Stimulated activated memory B cell treated with anti-CD40 and anti-IgM and Interleukin-4, amounts not matched to agents 10 μg/mL and 1 μg/mL and 100 μg/mL, for 72 hours (primary cell): Measurements from ENCODE around the gene SDK1.
A peak's percentile ranks its signal among the peaks of the same experiment; 100 is the strongest.

Experiments used
- ATAC-seq: fragments of 150-1000 bp; cut with Tn5 transposase; 2 replicates; pipeline ENCODE4 v1.10.0; 2021
- H3K27ac Mint-ChIP-seq: one replicate; pipeline ENCODE4 v1.8.0; 2022; ENCODE audit warnings: mild to moderate bottlenecking, mixed read lengths
- H3K27me3 Mint-ChIP-seq: one replicate; pipeline ENCODE4 v1.8.0; 2022; ENCODE audit warnings: mixed read lengths
- H3K36me3 Mint-ChIP-seq: one replicate; pipeline ENCODE4 v1.8.0; 2022; ENCODE audit warnings: mixed read lengths
- H3K4me1 Mint-ChIP-seq: one replicate; pipeline ENCODE4 v1.8.0; 2022; ENCODE audit warnings: mixed read lengths
- H3K4me3 Mint-ChIP-seq: one replicate; pipeline ENCODE4 v1.8.0; 2022; ENCODE audit warnings: mild to moderate bottlenecking, moderate library complexity, mixed read lengths
- H3K9me3 Mint-ChIP-seq: one replicate; pipeline ENCODE4 v1.8.0; 2022; ENCODE audit warnings: mixed read lengths

Gene SDK1

DNA sequence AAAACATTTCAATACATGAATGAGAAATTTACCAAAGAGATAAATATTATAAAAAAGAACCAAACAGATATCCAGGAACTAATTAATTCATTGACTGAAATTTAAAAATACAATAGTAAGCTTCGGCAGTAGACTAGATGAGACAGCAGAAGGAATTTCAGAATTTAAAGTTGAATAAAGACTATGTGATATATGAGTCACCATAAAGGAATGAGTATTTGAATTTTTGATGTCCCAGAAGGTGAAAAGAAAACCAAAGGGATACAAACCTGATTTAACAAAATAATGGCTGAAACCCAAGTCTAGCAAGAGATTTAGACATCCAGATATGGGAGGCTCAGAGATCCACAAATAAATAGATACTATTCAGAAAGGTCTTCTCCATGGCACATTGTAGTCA is 757.1 kb downstream of the SDK1 start:
- no peaks in the 10 kb centered on the region for H3K4me1 Mint-ChIP-seq
- peaks cover 16% of the 10 kb centered on the region for H3K9me3 Mint-ChIP-seq

DNA sequence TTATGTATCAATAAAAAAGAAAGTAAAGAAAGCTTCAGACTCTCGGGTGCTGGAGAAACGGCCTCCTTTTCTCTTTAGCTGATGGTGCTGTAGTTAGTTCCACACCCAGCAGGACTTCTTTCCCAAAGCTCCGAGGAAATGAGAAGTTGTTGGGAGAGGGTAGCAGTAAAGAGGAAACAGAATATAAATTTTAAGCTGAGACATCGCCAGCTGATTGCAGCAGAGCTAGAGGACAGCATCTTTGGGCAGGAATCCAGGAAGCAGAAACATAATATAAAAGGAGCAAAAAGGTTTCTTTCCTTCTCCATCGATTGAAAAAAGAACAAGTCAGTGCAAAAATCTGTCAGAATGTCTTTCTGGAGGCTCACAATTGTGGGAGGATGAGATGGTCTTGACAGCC is 764.1 kb downstream of the SDK1 start:
- peaks cover under 1% of the 10 kb centered on the region for H3K9me3 Mint-ChIP-seq
- no peak overlapping the region for H3K4me3 Mint-ChIP-seq
- no peak overlapping the region for H3K27ac Mint-ChIP-seq

More for the DNA sequence above, 757.1 kb downstream of the SDK1 start:
- no peak for ATAC-seq
- no peak overlapping the region for H3K27ac Mint-ChIP-seq
- H3K4me3 Mint-ChIP-seq, result no peak overlapping the region
- peaks cover 9% of the 10 kb centered on the region for H3K36me3 Mint-ChIP-seq
- H3K27me3 Mint-ChIP-seq, result peaks cover 66% of the 10 kb centered on the region

DNA sequence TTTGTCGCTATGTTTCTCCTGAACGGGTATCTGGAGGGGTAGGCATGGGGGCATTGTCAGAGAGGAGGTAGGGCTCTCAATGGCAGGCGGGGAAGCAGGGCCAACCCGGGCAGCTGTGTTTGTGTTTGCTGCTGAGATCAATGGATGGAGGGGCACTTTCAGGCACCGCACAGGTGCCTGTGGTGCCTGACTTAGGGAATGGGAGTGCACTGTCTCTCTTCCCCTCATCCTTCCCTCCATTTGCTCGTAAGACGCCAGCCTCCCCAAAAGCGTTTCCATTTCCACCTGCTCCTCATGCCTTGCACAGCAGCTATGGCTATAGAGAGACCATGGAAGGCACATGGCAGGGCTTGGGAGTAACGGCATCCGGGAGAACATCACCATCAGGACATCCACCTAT is 765.2 kb downstream of the SDK1 start:
- ATAC-seq, result no peak
- Mint-ChIP-seq H3K27me3 (peaks cover 12% of the 10 kb centered on the region), H3K4me1 (peaks cover 5% of the 10 kb centered on the region), H3K4me3 (no peak overlapping the region), H3K27ac (no peak overlapping the region), H3K9me3 (no peaks in the 10 kb centered on the region), H3K36me3 (no peaks in the 10 kb centered on the region)

More for the DNA sequence above, 764.1 kb downstream of the SDK1 start:
- no peak for ATAC-seq
- Mint-ChIP-seq H3K36me3 (no peaks in the 10 kb centered on the region), H3K27me3 (peaks cover 12% of the 10 kb centered on the region), H3K4me1 (peaks cover 5% of the 10 kb centered on the region)

GRCh38 chr7:4066626-4067475 is 765.8 kb downstream of the SDK1 start:
- no peak for ATAC-seq
- no peaks in the 10 kb centered on the region for H3K36me3 Mint-ChIP-seq
- no peak overlapping the region for H3K27ac Mint-ChIP-seq
- H3K9me3 Mint-ChIP-seq, result no peaks in the 10 kb centered on the region
- peaks cover 12% of the 10 kb centered on the region for H3K27me3 Mint-ChIP-seq
- peaks cover 5% of the 10 kb centered on the region for H3K4me1 Mint-ChIP-seq
- H3K4me3 Mint-ChIP-seq, result no peak overlapping the region

DNA sequence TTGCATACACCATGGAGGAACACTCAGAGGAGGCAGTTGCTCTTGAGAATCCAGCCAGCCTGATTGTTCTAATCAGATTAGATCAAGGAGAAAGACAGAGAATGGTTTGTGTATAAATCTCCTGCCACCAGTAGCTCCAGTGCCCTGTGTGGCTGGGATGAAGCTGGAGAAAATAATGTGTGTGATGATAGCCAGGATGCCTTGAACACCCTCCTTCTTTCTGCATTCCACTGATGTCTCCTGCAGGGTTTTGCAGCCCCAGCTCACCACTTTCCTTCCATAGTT is 766.4 kb downstream of the SDK1 start:
- Mint-ChIP-seq H3K4me1 (peaks cover 5% of the 10 kb centered on the region), H3K27me3 (peaks cover 12% of the 10 kb centered on the region), H3K9me3 (no peaks in the 10 kb centered on the region), H3K4me3 (no peak overlapping the region), H3K27ac (no peak overlapping the region), H3K36me3 (no peaks in the 10 kb centered on the region)
- ATAC-seq, result no peak

- Mint-ChIP-seq H3K36me3 (no peaks in the 10 kb centered on the region), H3K27ac (no peak overlapping the region), H3K4me3 (no peak overlapping the region), H3K9me3 (no peaks in the 10 kb centered on the region), H3K4me1 (peaks cover 5% of the 10 kb centered on the region), H3K27me3 (peaks cover 12% of the 10 kb centered on the region)
- peak; percentile 51 for ATAC-seq
Measured at GRCh38 chr7:4067874-4068273, 766.8 kb downstream of the SDK1 start.

DNA sequence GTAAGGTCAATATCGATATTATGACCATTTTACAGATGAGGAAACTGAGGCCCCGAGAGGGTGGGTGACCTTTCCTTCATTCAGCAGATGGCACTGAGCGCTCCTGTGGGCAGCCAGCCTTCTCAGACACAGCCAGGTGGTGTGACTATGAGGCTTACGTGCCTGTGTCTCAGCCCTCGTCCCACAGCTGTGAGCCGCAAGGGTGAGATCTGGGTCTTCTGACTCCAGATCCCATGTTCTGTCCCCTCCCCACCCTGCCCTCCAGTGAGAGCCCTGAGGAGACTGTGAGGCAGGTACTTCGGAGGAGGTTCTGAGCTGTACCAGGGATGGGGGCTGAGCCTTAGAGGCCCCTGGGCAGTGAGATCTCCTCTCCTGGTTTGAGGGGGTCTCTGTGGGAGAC is 767.2 kb downstream of the SDK1 start:
- Mint-ChIP-seq H3K36me3 (no peaks in the 10 kb centered on the region), H3K27me3 (peaks cover 12% of the 10 kb centered on the region), H3K27ac (no peak overlapping the region), H3K4me3 (no peak overlapping the region), H3K9me3 (no peaks in the 10 kb centered on the region), H3K4me1 (peaks cover 5% of the 10 kb centered on the region)
- ATAC-seq, result no peak

- no peak for ATAC-seq
- Mint-ChIP-seq H3K9me3 (no peaks in the 10 kb centered on the region), H3K27me3 (peaks cover 9% of the 10 kb centered on the region), H3K4me3 (no peak overlapping the region), H3K4me1 (peaks cover 5% of the 10 kb centered on the region), H3K27ac (no peak overlapping the region), H3K36me3 (no peaks in the 10 kb centered on the region)
Measured at GRCh38 chr7:4069268-4070095, 768.4 kb downstream of the SDK1 start.

DNA sequence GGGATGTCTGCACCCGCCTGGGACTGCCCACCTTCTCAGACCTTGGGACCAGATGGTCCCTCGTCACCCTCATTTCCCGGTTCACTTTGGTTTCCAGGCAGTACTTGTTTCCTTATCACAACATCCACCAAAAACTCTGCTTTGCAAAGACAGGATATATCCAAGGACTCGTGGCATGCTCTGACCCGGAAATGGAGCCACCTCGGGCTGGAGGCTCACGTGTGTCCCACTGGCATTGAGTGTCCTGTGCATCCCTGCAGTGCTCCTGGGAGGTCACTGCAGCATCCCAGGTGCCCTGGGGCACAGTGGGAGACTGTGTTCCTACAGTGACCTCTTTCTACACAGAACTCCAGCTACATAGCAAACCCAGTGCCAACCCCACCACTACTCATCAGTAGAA is 769.2 kb downstream of the SDK1 start:
- no peak for ATAC-seq
- Mint-ChIP-seq H3K36me3 (no peaks in the 10 kb centered on the region), H3K27ac (no peak overlapping the region), H3K4me3 (no peak overlapping the region), H3K9me3 (no peaks in the 10 kb centered on the region), H3K27me3 (peaks cover 9% of the 10 kb centered on the region), H3K4me1 (peaks cover 1% of the 10 kb centered on the region)

- no peaks in the 10 kb centered on the region for H3K4me1 Mint-ChIP-seq
- H3K36me3 Mint-ChIP-seq, result no peaks in the 10 kb centered on the region
- no peaks in the 10 kb centered on the region for H3K9me3 Mint-ChIP-seq
- ATAC-seq, result no peak
- H3K27me3 Mint-ChIP-seq, result peaks cover 9% of the 10 kb centered on the region
- H3K27ac Mint-ChIP-seq, result no peak overlapping the region
- H3K4me3 Mint-ChIP-seq, result no peak overlapping the region
Measured at GRCh38 chr7:4071370-4072058, 770.5 kb downstream of the SDK1 start.

DNA sequence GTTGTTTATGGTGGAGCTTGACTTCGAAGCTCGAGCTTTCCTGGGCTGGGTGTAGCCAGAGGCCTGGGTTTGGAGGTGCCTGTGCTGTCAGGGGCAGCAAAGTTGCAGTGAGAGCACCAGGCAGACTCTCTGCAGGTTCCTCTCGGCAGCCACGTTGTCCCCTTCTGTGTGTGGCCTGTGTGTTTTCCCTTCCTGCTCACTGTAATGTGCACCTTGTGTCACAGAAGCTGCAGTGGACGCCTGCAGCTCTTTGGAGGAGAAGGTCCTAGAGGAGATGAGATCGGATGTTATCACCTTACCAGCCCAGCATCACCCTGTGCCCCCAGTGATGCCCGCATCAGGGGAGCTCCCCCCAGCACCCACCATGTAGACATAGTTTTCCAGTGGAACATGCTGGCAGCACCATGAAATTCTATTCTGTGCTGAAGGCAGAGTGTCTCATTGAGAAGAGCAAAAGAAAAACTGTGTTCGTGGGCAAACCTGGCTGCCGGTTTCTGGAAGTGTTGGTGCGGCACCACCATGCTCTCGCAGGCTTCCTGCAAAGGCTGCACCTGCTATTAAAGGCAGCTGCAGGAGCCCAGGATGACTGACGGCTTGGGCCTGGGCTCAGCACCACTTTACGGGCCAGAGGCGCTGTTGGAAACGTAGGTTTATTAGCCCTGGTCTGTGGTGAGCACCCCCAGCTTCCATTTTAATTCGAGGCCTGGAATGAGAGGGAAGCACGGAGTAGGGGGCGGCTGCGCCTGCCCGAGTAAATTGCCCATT is 771.3 kb downstream of the SDK1 start:
- Mint-ChIP-seq H3K4me1 (no peaks in the 10 kb centered on the region), H3K36me3 (no peaks in the 10 kb centered on the region), H3K27me3 (peaks cover 17% of the 10 kb centered on the region), H3K4me3 (no peak overlapping the region), H3K9me3 (peaks cover under 1% of the 10 kb centered on the region), H3K27ac (no peak overlapping the region)
- ATAC-seq, result no peak

DNA sequence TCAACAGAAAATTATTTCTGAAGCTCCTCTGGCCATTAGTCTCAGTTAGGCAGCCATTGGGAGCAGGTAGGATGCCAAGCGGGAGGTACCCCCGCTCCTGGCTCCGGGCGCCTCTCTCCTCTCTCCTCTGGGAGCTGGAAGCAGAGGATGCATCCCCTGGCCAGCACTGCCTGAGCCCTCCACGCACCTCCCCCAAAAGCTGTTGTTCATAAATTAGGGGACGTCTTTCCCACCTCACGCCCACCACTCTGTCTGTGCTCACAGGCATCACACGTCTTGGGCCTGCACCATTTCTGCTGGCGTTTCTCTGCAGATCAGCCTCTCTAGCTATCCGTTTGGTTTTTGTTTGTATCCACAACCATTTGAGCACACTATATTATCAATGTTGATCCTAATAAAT is 772.0 kb downstream of the SDK1 start:
- no peaks in the 10 kb centered on the region for H3K4me1 Mint-ChIP-seq
- H3K27ac Mint-ChIP-seq, result no peak overlapping the region
- peaks cover 23% of the 10 kb centered on the region for H3K27me3 Mint-ChIP-seq
- peaks cover 3% of the 10 kb centered on the region for H3K9me3 Mint-ChIP-seq
- no peak overlapping the region for H3K4me3 Mint-ChIP-seq
- H3K36me3 Mint-ChIP-seq, result no peaks in the 10 kb centered on the region
- no peak for ATAC-seq

DNA sequence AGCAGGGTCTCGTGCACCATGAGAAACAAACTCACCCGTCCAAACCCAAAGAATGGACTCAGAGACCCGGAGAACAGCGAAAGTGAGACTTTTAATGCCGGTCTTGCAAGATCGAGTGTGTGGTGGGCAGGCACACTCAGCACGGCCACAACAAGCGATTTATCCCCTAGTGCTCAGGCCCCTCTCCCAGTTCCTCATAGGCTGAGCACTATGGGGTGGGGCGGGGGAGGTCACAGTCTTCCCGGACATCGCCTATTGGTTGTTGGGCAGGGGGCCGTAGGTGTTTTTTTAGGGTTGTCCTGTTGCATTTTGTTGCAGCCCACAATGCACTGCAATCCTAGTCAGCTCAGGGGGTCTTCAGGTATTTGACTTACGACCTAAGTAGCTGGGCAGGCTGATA is 772.7 kb downstream of the SDK1 start:
- Mint-ChIP-seq H3K9me3 (peaks cover 3% of the 10 kb centered on the region), H3K4me3 (no peak overlapping the region), H3K36me3 (no peaks in the 10 kb centered on the region), H3K4me1 (no peaks in the 10 kb centered on the region), H3K27me3 (peaks cover 23% of the 10 kb centered on the region), H3K27ac (no peak overlapping the region)
- ATAC-seq, result no peak

- peaks cover 23% of the 10 kb centered on the region for H3K27me3 Mint-ChIP-seq
- H3K4me3 Mint-ChIP-seq, result no peak overlapping the region
- peaks cover 3% of the 10 kb centered on the region for H3K9me3 Mint-ChIP-seq
- no peak for ATAC-seq
- H3K36me3 Mint-ChIP-seq, result no peaks in the 10 kb centered on the region
- no peaks in the 10 kb centered on the region for H3K4me1 Mint-ChIP-seq
- no peak overlapping the region for H3K27ac Mint-ChIP-seq
Measured at GRCh38 chr7:4074407-4074806, 773.4 kb downstream of the SDK1 start.

- Mint-ChIP-seq H3K36me3 (no peaks in the 10 kb centered on the region), H3K9me3 (peaks cover 3% of the 10 kb centered on the region), H3K4me3 (no peak overlapping the region), H3K27ac (no peak overlapping the region), H3K4me1 (no peaks in the 10 kb centered on the region), H3K27me3 (peaks cover 23% of the 10 kb centered on the region)
- ATAC-seq, result no peak
Measured at GRCh38 chr7:4074994-4075393, 773.9 kb downstream of the SDK1 start.
